GM21360 (cell line): Measurements from ENCODE around the gene IQCM.
"Not testable (repeated sequence)": the region's sequence is repeated elsewhere in the genome, so short reads cannot be mapped to it uniquely, and the experiment has no call there.

Experiments
- ATAC-seq: cut with Tn5 transposase; IDR thresholded peaks from one replicate; pipeline ENCODE4 v1.9.1; 2021; ENCODE audit warnings: mild to moderate bottlenecking, moderate library complexity; ENCODE audit not compliant: unreplicated experiment

IQCM gene

GRCh38 chr4:149584722-149585121 lies 230.9 kb downstream of the IQCM start:
- no peak for ATAC-seq

- ATAC-seq, result peak; percentile 96
These were observed 240.7 kb downstream of the IQCM start for GRCh38 chr4:149574971-149575370.

GRCh38 chr4:149572716-149573115 lies 242.9 kb downstream of the IQCM start:
- no peak for ATAC-seq

- ATAC-seq, result no peak
These were observed 259.8 kb downstream of the IQCM start for GRCh38 chr4:149555799-149556198.

GRCh38 chr4:149555146-149555545 lies 260.5 kb downstream of the IQCM start:
- no peak for ATAC-seq

GRCh38 chr4:149553959-149554520 lies 261.6 kb downstream of the IQCM start:
- no peak for ATAC-seq

- ATAC-seq, result no peak
These were observed 263.0 kb downstream of the IQCM start for GRCh38 chr4:149552601-149553000.

- ATAC-seq, result no peak
These were observed 265.7 kb downstream of the IQCM start for GRCh38 chr4:149549911-149550310.

- no peak for ATAC-seq
These were observed 280.9 kb downstream of the IQCM start for GRCh38 chr4:149534779-149535178.

- no peak for ATAC-seq
These were observed 283.8 kb downstream of the IQCM start for GRCh38 chr4:149531861-149532260.

GRCh38 chr4:149523039-149523438 lies 292.6 kb downstream of the IQCM start:
- no peak for ATAC-seq

GRCh38 chr4:149521611-149522425 lies 293.8 kb downstream of the IQCM start:
- no peak for ATAC-seq

GRCh38 chr4:149518471-149518870 lies 297.2 kb downstream of the IQCM start:
- ATAC-seq, result no peak

- ATAC-seq, result no peak
These were observed 302.6 kb downstream of the IQCM start for GRCh38 chr4:149513081-149513480.

- no peak for ATAC-seq
These were observed 303.1 kb downstream of the IQCM start for GRCh38 chr4:149512501-149512900.

- ATAC-seq, result no peak
These were observed 303.9 kb downstream of the IQCM start for GRCh38 chr4:149511558-149512298.

- ATAC-seq, result not testable (repeated sequence)
These were observed 308.3 kb downstream of the IQCM start for GRCh38 chr4:149507309-149507708.

GRCh38 chr4:149500806-149501205 lies 314.8 kb downstream of the IQCM start:
- ATAC-seq, result no peak

GRCh38 chr4:149499726-149500125 lies 315.9 kb downstream of the IQCM start:
- no peak for ATAC-seq

GRCh38 chr4:149498246-149498645 lies 317.4 kb downstream of the IQCM start:
- no peak for ATAC-seq

GRCh38 chr4:149493492-149493891 lies 322.2 kb downstream of the IQCM start:
- no peak for ATAC-seq

GRCh38 chr4:149489321-149489720 lies 326.3 kb downstream of the IQCM start:
- ATAC-seq, result no peak
